Kidney epithelial cell (primary cell): ENCODE measurements around the gene FAM114A1. TPM values are rescaled to one million over a fixed set of nuclear protein-coding genes. Genes with fewer than 3 reads are reported as not detected.
A peak's percentile ranks its signal among the peaks of the same experiment; 100 is the strongest.

Experiments
- DNase-seq: peaks from one replicate; pipeline ENCODE4 v3.0.0-alpha.2; 2010; ENCODE audit warnings: low read depth
- H3K27me3 ChIP-seq: 2 replicates; pipeline ENCODE4 v1.6.0; 2011; ENCODE audit warnings: low read length; ENCODE audit not compliant: control insufficient read depth, insufficient read depth
- H3K36me3 ChIP-seq: 2 replicates; pipeline ENCODE4 v1.5.1; 2011; ENCODE audit warnings: low read length; ENCODE audit not compliant: control insufficient read depth, insufficient read depth
- H3K4me3 ChIP-seq: 2 replicates; pipeline ENCODE4 v1.5.1; 2011; ENCODE audit warnings: low read depth, mild to moderate bottlenecking, control low read depth, low read length
- CTCF ChIP-seq: IDR thresholded peaks from 2 replicates; pipeline ENCODE4 v1.5.1; 2011; ENCODE audit warnings: mild to moderate bottlenecking, moderate library complexity, low read length, control low read depth, inconsistent platforms; ENCODE audit not compliant: insufficient read depth, poor library complexity, severe bottlenecking
- total RNA-seq: library from RNA; depleted of rRNA; stranded (reverse); fragments of >200 nt; gene quantifications from 2 replicates; pipeline ENCODE4 v1.2.3, GENCODE V29; 2015

Gene FAM114A1
- total RNA-seq, 1 donor from 2014 or later: 53.9 TPM

GRCh38 chr4:38943343-38943742, 75.7 kb downstream of the FAM114A1 start:
- Histone ChIP-seq H3K4me3 (no peak overlapping the region), H3K27me3 (no peaks in the 10 kb centered on the region), H3K36me3 (peaks cover 3% of the 10 kb centered on the region)
- no peak for DNase-seq
- no peak for TF ChIP-seq CTCF

GRCh38 chr4:38944440-38944839, 76.8 kb downstream of the FAM114A1 start:
- peaks cover 3% of the 10 kb centered on the region for H3K36me3 ChIP-seq
- no peak for TF ChIP-seq CTCF
- H3K4me3 ChIP-seq: no peak overlapping the region
- H3K27me3 ChIP-seq: no peaks in the 10 kb centered on the region
- DNase-seq: no peak

DNA sequence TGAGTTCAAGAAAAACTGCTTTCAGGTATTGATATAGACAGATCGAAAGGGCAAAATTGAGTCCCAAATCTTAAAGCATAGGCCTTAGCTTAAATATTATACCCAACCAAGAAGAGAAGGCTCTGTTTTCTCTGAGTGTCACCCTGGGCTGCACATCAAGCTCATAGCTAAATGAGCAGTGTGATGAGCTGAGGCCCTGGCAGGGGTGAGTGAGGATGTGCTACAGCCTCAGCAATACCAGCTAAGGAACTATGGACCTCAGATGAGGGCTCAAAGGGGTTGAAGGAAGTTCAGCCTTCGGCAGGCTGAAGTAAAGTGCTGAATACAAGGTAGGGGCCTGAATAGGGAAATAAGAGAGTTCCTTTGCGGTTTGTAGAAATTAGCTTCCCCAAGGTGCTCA, 79.3 kb downstream of the FAM114A1 start:
- no peaks in the 10 kb centered on the region for H3K27me3 ChIP-seq
- TF ChIP-seq CTCF: no peak
- peaks cover 3% of the 10 kb centered on the region for H3K36me3 ChIP-seq
- DNase-seq: no peak
- H3K4me3 ChIP-seq: no peak overlapping the region

GRCh38 chr4:38948551-38948950, 80.9 kb downstream of the FAM114A1 start:
- DNase-seq: peak; percentile 60
- Histone ChIP-seq H3K36me3 (no peaks in the 10 kb centered on the region), H3K4me3 (no peak overlapping the region), H3K27me3 (no peaks in the 10 kb centered on the region)
- no peak for TF ChIP-seq CTCF

DNA sequence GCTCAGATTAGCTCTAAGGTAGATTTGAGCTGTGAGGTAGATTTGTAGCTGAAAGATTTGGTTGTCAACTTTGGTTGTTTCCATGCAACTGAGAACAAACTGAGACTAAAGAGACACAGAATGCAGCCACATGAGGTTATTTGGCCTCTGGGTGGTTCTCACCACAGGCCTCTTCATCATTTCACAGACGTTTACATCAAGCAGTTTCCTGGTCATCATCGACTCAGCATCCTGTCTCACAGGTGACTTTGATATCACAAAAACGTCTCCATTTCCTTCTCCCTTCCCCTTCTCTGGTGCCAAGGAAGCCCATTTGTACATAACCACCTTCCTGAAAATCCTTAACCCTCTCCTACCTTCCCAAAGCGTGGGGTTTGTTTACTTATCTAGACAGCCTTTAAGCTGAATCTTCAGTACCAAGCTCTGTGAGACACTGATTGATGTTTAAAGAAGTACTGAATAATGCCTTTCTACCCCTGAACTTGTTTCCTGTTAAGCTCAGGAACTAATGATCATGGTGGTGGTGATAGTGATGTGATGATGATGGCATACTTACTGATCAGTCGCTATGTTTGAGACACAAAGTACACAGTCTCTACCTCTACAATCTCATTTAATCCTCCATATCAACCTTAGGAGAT, 81.9 kb downstream of the FAM114A1 start:
- H3K4me3 ChIP-seq: no peak overlapping the region
- no peaks in the 10 kb centered on the region for H3K27me3 ChIP-seq
- no peak for TF ChIP-seq CTCF
- no peaks in the 10 kb centered on the region for H3K36me3 ChIP-seq
- DNase-seq: peak; percentile 12

- H3K27me3 ChIP-seq: no peaks in the 10 kb centered on the region
- no peak for TF ChIP-seq CTCF
- DNase-seq: no peak
- no peak overlapping the region for H3K4me3 ChIP-seq
- no peaks in the 10 kb centered on the region for H3K36me3 ChIP-seq
Measured at GRCh38 chr4:38950159-38950558, 82.6 kb downstream of the FAM114A1 start.
